Stimulated activated CD8-positive, alpha-beta memory T cell treated with anti-CD3 and anti-CD28 coated beads, Interleukin-2, amount 100 ng/mL, for 48 hours (primary cell): Measurements from ENCODE around the gene LRRC28.
A peak's percentile ranks its signal among the peaks of the same experiment; 100 is the strongest.

Experiments used
- DNase-seq, 2 donors: peaks; one replicate each; pipeline ENCODE4 v3.0.0-alpha.2; 2020; ENCODE audit warnings: low read depth in 2 of 2

The LRRC28 gene

DNA sequence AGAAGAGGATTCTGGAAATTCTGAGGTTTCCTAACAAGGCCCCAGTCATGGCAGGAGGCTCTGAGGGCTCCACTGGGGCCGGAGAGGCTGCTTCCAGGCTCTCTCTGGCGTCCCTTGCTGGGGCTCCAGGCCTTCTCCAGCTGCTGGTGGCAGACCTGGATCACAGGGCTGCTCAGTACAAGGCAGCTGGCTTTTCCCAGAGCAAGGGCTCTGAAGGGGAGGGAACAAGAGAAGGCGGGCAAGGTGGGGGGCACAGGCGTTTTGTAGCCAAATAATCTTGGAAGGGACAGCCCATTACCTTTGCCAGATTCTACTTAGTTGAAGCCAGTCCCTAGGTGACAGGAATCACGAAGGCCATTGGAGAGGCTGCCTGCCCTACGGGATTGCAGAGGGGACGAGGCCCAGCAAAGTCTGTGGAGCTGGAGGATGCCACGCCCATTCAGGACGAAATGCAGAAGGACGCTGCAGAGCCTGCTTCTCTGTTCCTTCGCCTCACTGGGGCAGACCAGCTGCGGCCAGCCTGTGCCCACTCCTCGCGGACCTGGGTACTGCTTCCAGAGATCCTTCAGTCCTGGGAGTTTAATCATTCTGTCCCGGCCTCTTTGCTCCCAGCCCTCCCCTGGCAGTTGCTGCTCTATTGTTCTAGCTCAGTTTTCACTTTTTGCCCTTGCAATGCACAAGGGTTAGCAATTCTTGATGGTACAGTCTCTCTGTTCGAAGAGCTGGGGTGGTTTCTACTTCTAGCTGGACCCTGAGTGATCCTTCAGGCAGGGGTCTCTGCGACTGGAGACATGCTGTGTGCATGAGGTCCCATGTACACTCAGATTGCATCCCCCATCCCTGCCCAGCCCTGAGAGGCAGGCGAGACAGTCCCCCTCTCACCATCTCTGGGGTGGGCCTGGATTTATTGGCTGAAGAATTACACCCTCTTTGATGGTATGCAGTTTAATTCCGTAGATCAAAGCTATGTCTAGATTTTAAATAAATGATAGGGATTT is 165.2 kb downstream of the LRRC28 start:
- DNase-seq = no peak

DNA sequence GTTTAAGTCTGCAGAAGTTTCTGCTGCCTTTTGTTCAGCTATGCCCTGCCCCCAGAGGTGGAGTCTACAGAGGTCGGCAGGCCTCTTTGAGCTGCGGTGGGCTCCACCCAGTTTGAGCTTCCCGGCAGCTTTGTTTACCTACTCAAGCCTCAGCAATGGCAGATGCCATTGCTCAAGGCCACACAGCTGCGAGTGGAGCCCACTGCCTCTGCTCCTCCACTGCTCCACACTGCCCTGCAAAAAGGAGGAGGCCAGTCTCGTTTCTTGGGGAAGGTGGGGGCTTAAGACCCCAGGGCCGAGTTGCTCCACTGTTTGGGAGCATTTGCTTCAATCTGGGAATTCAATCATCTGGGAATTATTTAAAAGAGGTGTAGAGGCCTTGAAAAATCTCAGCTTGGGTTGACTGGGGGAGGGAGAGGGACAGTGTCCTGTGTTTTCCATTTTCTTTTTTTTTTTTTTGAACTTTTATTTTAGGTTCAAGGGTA is 169.9 kb downstream of the LRRC28 start:
- DNase-seq = no peak

DNA sequence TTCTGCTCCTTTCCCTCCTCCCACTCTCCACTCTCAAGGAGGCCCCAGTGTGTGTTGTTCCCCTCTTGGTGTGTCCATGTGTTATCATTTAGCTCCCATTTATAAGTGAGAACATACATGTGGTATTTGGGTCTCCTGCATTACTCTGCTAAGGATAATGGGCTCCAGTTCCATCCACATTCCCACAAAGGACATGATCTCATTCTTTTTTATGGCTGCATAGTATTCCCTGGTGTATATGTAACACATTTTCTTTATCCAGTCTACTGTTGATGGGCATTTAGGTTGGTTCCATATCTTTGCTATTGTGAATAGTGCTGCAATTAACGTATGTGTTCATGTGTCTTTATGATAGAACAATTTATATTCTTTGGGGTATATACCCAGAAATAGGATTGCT is 170.5 kb downstream of the LRRC28 start:
- no peak for DNase-seq

DNA sequence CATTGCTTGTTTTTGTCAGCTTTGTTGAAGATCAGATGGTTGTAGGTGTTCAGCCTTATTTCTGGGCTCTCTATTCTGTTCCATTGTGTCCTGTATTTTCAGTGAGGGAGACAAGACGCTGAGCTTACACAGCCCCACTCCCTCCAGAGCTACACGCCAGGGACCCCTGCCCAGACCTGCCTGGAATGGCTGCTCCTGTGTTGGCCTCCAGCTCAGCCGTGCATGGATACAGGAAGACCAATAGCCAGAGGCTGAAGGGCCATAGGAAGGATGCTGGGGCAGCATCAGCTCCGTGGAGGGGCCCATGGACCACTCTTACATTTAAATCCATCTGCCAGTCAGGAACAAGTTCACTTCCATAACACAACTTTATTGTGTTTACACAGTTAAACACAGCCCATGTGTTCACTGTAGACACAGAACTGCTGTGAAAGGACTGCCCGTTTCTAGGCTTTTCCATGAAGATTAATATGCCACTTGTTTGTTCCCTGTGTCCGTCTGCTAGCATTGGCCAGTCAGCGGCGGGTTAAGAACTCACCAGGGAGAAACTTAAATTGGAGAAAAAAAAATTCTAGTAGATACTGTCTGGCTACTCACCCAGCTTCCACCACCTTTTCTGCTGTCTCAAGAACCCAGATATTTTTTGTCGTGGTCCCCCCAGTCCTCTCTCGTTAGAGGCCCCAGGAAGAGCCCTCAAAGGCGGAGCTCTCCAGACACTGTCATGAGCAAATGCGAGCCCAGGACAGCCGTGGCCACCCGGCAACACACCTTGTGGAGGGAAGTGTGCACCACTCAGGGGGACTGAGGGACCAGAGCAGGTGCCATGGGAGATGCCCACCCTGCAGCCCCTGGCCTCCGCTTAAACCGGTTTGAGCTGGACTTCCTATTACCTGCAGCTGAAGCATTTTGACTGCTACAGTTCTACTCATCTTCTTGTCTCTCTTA is 172.2 kb downstream of the LRRC28 start:
- no peak for DNase-seq

DNA sequence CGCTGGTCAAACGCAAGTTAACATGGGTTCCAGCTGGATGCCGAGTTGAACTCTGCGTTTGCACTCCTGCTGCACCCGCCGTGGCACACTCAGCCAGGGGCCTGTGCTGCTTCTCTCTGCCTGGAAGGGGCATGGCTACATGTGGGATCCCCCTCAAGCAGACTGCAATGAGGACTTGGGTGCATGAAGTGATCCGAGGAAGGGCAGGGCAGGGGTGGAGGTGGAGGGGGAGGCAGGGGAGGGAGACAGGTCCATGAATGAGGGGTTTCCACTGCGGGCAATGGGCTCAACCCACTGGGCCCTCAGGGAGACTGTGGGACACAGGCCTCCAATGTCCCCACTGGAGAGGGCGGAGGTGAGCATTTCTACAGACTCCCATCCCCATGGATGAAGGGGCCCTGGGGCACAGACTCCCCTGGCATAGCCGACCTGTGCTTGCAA is 172.9 kb downstream of the LRRC28 start:
- DNase-seq = no peak

DNA sequence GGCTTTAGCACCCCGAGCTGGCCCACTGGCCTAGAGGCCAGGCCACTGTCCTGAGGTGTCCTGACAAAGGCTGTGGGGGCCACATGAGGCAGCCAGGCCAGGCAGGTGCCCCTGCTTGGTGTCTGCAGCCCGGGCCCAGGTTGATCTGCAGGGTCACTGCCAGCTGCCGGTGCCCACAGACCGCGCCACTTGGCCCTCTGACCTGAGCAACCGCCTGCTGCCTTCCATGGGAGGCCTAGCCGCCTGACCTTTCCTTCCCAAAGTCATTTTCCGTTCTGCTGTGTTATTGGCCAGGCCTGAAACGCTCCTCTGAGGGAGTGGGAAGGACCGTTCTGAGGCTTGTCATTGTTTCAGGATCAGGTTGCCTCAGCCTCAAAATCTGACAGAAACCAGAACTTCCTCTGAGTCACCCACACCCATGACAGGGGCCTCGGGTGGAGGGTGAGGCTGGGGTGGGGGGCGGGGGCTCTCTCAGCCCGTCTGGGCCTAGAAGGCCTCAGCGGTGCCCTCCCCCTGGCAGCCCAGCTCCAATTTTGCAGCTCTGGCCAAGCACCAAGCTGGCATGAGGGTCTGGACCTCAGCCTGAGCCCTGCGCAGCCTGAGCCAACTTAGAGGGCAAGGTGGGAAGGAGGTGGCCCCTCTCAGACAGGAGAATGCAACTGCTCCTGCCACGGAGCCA is 173.8 kb downstream of the LRRC28 start:
- peak; percentile 27 to 37 for DNase-seq

DNA sequence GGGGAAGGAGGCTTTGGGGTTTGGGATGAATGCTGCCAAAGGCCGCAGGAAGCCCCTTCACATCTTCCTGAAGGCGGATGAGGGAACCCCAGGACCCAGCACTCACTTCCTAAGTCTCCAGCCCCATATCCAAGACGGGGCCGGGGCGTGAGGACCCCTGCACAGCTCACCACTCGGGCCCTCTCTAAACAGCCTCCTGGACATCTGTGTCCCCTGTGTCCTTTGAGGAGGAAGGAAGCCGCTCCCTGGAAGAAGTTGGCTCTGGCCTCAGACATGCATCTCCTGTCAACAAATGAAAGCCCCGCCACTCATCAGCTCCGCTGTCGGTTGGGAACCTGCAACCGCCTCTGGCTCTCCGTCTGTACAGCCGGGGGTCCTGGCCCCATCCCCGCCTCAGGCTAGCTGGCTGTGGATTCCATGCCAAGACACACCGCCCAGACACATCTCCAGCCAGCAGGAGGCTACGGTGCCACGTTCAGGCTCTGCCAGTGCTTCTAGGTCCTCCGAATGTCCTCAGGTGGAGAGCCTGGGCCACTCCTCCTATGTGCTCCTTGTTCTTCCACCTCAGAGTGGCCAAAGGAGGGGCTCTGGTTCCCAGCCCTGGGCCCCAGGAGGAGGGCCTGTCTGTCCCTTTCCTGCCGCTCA is 174.5 kb downstream of the LRRC28 start:
- no peak for DNase-seq

DNA sequence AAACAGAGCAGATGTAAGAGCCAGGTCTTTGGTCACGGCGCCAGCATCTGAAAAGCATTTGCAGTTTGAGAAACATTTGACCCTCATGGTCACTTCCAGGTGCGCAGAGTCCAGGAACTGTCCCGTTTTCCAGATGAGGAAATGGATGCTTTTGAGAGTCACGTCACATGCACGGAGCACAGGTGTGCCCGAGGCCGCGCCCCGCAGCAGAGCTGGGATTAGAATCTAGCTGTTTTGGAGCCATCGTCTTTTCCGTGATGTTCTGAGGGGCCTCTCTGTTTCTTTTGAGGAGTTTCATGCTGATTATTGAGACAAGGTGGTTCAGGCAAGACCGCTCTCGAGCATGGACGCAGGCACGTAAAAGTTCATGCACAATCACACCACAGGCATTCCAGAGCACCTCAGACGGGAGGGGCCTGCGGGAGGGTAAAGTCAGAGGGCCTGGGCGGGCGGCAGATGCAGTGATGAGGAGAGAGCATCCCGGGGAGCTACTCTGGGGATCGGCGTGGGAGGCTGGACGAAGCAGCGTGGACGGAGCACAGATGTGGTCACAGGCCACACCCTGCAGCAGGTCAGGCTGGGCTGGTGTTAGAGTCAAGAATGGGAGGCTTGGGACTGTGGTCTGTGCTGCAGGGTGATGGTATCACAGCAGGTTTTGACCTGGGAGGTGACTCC is 175.3 kb downstream of the LRRC28 start:
- DNase-seq = no peak

DNA sequence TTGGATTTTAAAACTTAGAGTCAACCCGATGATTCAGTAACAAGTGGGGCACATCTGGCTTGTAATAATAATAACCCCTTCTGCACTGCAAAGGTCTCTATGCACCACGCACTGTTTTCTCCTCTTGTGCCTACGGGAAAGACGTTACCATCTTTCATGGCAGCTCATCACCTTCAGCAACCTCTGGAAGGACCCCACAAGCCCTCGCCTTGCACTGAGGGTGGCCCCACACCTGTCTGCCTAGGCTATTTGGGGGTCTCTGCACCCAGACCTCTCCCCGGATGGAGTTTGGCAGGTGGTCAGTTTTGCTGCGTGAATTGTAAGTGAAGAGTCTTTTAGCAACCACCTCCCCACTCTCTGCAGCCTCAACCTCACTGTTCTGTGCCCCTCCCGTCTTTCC is 175.9 kb downstream of the LRRC28 start:
- no peak for DNase-seq

DNA sequence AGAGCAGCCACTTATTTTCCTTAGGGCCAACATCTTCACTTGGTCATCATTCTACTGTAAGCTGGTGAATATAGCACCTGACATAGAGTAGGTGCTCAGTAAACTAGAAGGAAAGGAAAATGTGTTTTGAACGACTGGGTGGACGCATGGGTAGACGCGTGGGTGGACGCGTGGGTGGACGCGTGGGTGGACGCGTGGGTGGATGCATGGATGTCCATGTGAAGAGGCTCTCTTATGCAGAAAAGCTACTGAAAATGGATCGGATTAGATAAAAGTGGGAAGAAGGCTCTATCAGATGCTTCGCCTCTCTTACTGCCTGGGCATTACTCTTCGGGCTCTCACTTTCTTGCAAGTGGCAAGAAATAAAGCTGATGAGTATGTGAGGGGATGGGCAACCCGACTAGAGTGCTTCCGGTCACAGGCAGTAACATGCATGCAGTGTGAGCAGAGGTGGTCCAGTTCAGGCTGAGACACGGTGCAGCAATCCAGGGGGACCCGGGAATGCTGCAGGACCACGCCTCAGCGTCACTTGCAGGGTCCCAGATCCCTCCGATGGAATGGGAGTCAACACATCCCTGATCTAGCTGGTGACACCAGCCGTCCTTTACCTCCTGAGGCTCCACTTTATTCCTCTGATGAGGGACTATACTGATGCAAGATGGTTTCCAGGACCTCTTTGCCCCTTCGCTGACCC is 176.5 kb downstream of the LRRC28 start:
- DNase-seq = no peak

DNA sequence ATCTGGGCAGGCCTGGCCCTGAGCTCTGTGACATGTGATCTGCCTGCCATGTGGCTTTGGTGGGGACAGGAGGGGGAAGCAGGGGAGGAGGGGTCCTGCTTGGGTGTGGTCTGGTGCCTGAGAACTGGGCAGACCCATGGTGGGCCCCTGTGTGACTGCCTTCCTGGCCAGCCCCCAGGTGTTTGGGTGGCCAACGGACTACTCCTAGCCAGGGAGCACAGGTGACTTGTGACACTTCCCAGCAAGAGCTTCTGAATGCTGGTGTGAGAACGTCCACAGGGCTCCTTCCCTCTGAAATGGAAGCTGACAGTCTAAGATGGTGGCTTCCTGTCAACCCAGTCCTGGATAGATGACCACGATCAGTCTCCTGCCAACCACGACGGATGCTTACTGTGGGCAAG is 178.4 kb downstream of the LRRC28 start:
- no peak for DNase-seq

DNA sequence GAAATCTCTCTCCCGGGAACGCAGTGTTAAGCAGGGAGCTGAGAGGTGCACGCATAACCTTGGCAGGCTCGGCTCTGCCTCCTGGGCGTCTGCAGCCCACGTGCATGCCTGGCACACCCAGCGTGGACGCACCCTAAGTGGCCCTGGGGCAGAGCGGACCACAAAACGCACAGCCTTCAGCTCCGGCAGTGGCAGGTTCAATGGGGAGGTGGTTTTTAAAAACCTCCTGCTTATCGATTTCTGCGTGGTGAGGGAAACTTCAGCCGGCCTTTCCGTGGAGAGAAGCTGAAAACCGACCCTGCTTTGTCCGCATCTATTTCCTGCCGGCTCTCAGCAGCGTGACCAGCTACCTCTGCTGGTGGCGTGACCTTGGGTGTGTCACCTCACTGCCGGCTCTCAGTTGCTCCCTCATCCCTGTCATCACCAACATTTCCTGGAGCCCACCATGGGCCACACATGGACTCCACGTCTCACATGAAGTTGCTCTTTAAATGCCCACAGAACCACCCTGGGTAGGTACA is 179.7 kb downstream of the LRRC28 start:
- no peak for DNase-seq

DNA sequence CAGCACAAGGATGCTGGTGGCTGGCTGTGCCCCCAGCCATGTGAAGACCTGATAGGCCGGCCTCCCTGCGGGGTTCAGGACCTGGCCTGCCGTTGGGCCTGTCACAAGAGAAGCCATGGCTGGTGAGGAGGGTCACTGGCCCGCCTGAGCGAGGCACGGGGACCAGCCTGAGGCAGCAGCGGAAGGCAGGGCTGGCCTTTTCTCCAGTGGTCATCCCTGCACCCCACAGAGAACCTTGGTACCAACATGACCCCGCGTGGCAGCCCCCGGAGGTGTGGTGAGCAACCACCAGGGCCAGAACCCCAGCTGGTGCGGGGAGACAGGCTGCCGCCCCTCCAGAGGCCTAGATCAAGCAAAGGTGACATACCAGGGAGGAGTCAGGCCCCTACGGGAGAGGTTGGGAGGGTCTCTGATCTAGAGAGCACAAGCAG is 180.4 kb downstream of the LRRC28 start:
- DNase-seq = no peak

DNA sequence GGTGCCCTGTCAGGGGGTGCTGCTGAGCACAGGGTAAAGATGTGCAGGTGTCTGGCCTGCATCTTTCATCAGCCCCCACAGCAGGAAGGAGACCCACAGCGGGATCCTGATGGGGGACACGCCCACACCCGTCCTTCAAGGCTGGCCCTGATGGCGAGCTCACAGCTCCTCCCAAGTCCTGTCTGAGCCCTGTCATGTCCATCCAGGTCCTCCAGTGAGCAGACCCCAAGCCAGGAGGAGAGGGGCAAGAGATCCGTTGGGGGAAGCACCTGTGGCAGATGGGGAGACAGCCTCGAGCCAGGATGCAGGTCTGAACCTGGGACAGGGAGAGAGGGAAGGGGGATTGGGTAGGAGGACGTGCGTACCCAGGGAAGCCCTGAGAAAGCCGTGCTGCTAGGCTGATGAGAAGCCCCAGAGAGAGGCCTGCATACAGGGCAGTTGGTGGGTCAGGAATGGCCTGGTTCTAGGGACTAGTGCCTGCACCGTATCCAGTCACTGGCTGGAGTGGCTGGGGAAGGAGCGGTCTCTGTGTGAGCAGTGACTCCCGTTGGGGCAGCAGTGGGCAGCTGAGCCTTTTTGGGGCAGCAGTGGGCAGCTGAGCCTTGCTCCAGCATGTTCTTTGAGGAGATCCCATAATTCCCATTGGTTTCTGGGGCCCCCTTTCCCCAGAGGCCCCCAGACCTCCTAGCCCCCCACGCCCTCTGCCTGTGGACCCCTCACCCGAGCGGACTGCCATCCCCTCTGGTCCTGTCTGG is 181.2 kb downstream of the LRRC28 start:
- no peak for DNase-seq

DNA sequence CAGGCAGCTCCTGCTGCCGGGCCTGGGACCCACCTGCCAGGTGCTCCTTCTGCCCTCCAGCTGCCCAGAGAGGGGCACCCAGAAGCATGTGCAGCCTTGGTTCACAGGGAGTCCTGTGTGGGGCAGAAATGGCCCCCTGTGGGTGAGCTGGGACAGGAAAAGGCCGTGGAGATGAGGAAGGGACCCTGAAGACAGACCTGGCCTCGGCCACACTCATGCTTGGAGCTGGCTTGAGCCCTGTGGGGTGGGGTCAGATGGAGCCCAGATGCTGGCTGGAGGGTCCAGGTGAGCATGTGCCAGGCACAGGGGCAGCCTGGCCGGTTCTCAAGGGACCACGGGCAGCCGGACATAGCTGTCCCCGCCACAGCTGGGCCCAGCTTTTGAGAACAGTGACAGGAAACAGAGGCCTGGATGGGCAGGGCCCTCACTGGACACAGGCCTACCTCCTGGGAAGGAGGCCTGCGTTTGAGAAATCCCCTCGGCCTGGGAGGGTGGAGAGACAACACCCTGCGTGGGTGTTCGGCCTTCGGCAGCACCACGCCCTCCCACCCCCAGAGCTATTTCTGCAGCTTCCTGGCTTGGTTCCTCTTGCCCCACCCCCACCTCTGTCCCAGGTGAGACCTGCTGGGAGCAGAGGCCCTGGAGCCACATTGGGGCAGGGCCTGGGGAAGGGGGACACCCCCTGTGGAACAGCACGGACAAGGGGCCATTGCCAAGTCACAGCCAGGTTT is 181.9 kb downstream of the LRRC28 start:
- no peak for DNase-seq

DNA sequence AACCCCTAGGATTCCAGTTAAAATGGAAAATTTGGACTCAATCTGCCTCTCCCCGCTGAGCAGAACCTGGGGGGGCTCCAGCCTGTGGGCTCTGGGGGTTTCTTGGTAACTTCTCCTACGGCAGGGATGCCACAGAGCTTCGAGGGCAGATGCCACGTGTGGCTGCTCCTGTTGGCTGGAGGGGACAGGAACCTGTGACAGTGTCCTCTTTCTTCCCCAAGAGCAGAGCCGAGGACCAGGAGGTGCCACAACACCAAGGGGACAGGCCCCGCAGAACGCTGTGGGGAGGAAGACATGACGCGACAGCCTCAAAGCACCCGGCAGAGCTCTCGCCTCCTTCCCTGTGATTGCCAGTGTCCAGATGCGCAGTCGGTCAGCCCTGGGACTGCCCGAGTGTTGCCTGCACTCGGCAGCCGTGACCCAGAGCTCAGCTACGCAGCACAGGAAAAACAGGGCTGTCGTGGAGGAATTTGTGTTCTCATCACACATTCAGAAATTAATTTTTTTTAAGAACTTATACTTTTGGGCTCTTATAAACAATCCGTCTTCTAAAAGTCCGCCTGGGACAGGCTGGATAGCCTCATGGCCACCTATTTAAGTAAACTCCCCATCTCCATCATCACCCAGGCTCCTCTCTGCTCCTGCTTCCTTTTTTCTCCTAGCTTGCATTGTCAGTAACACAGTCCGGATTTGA is 182.6 kb downstream of the LRRC28 start:
- DNase-seq = no peak

DNA sequence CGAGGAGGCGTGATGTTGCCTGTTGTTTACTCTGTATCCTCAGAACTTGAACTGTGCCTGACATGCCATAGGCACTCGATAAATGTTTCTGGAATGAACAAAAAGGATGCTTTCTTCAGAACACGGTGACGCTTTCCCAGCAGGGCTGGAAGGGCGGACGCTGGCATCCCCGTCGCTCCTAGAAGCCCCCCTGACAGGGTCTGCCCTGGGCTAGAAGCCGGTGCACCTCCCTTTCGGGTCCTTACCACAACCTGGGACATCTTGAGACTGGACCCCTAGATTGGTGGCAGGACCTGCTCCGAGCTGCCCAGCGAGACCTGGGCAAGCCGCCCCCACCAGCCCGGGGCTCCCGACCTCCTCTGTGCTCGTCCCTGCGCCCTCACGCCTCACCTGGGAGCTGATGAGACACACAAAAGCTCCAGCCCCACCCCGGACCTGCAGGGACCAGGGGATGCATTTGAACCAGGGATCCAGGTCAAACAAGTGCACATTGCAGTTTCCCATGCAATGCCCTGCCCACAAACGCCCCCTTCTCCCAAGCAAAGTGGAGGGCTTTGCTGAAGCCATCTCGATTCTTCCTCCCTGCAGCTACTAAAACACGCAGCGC is 183.3 kb downstream of the LRRC28 start:
- DNase-seq = no peak
